Urinary bladder (tissue), 4 donors: ENCODE measurements around the gene USP9X. TPM values are rescaled to one million over a fixed set of nuclear protein-coding genes. Genes with fewer than 3 reads are reported as not detected.
"Not testable (repeated sequence)": the region's sequence is repeated elsewhere in the genome, so short reads cannot be mapped to it uniquely, and the experiment has no call there.

Experiments used
- DNase-seq: peaks from one replicate; pipeline ENCODE4 v3.0.0-alpha.2; 2015; ENCODE audit errors: extremely low spot score
- H3K27ac ChIP-seq: one replicate; pipeline ENCODE4 v1.5.1; 2013; ENCODE audit warnings: low read depth, mild to moderate bottlenecking, moderate library complexity
- H3K36me3 ChIP-seq: one replicate; pipeline ENCODE4 v1.6.1; 2013; ENCODE audit warnings: mild to moderate bottlenecking, moderate library complexity; ENCODE audit not compliant: insufficient read depth
- H3K4me1 ChIP-seq: one replicate; pipeline ENCODE4 v1.6.1; 2013; ENCODE audit warnings: mild to moderate bottlenecking, moderate library complexity; ENCODE audit not compliant: insufficient read depth
- H3K4me3 ChIP-seq: one replicate; pipeline ENCODE4 v1.5.1; 2013; ENCODE audit warnings: low read depth, low read length
- WGBS: extraction: QIAGEN DNeasy Blood & Tissue Kit; methylation state at CpG from one replicate; pipeline ENCODE4 v1.1.7; 2013; 5-methylcytosine and 5-hydroxymethylcytosine counted together
- polyA plus RNA-seq: library from polyadenylated mRNA; stranded (reverse); fragments of 200-250 nt; gene quantifications from one replicate; pipeline ENCODE4 v1.2.3, GENCODE V29; 2013
- total RNA-seq: library from RNA; depleted of rRNA; stranded (reverse); fragments of >200 nt; gene quantifications from one replicate; pipeline ENCODE4 v1.2.3, GENCODE V29; 2014
- donor health status: healthy with polysubstance abuse.
- donor health status: healthy.

Gene USP9X
- total and polyA plus RNA-seq, 2 donors, result 27.4 to 229 TPM

DNA sequence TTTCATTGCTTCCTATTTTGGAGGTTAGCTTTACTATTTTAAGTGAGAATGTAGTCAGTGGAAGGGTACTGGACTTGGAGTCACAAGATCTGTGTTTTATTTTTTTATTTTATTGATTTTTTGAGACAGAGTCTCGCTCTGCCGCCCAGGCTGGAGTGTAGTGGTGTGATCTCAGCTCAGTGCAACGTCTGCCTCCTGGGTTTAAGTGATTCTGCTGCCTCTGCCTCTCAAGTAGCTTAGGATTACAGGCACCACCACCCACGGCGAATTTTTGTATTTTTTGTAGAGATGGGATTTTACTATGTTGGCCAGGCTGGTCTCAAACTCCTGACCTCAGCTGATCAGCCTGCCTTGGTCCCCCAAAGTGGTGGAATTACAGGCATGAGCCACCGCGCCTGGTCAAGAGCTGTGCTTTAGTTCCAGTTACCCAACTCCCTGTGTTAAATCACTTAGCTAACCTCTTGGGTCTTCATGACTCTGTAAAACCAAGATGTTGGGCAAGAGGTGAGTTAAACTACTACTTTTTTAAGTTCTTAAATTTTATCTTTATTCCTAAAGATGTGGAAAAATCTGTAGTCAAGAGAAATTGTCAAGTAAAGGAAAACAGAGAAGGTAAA, 11.2 kb downstream of the USP9X start:
- Histone ChIP-seq H3K36me3 (no peaks in the 10 kb centered on the region), H3K4me1 (peaks cover 2% of the 10 kb centered on the region), H3K27ac (no peak overlapping the region), H3K4me3 (no peak overlapping the region)
- DNase-seq, result no peak
- whole genome bisulfite sequencing, result 65% methylated on average over 7 of the region's 7 CpGs

DNA sequence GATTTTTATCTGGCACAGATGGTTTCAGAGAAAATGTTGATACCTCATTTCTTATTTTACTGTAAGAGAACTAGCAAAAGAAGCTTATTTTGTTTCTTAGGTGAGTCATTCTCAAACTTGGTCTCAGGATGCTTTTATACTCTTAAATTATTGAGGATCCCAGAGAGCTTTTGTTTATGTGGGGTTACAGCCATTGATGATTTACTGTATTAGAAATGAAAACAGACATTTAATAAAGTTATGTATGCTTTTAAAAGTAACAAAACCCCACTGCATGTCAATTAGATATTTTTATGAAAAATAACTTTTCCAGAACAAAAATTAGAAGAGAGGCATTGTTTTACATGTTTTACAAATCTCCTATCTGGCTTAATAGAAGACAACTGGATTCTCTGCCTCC, 12.1 kb downstream of the USP9X start:
- Histone ChIP-seq H3K4me3 (no peak overlapping the region), H3K36me3 (no peaks in the 10 kb centered on the region), H3K4me1 (peaks cover 2% of the 10 kb centered on the region), H3K27ac (no peak overlapping the region)
- no peak for DNase-seq

DNA sequence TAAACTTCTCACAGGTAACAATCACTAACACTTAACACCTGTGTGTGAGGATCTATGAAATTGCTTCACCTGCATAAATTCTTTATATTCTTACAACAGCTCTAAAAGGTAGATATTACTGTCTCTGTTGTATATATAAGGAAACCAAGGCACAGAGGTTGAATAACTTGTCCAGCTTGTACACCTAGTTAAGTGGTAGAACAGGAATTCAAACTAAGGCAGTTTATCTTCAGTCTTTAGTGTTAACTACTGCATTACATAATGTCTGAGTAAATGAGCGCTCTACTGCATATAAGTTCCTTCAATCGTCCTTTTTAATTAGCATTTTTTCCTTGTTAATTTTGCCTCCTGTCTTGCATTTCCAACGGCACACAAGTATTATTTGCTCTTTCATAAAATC, 15.0 kb downstream of the USP9X start:
- 69% methylated on average over 3 of the region's 3 CpGs for WGBS
- H3K4me3 ChIP-seq, result no peak overlapping the region
- DNase-seq, result no peak
- peaks cover 2% of the 10 kb centered on the region for H3K4me1 ChIP-seq
- H3K27ac ChIP-seq, result no peak overlapping the region
- H3K36me3 ChIP-seq, result no peaks in the 10 kb centered on the region

DNA sequence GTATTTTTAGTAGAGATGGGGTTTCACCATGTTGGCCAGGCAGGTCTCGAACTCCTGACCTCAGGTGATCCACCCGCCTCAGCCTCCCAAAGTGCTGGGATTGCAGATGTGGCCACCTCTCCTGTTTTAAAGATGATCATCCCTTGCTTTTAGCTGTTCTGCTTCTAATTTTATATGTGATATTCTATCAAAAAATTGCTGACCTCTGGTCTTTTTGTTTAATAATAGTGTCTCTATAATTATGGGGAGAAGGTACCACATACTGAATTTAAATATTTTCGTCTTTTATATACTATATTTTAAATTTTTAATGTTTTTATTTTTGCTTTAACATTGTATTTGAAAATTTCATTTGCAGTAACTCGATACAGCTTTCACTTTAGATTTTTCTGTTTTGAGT, 15.6 kb downstream of the USP9X start:
- WGBS, result 97% methylated on average over 4 of the region's 4 CpGs

DNA sequence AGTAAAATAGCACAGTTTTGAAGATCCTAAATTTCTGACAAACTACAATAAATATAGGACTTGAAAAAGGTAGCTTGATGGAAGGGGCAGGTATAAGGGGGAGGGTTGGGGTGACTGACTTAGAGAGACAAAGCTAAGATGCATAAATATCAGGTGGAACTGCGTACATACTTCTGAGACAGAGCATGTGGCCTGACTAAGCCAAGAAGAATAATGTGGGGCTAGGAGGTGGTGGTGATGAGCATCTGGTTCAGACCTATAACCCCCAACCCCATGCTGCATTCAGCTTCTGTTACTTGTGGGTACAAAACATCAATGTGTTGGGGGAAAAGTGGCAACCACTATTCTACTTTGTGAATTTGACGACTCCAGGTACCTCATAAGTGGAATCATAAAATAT, 19.8 kb downstream of the USP9X start:
- no peaks in the 10 kb centered on the region for H3K36me3 ChIP-seq
- no peaks in the 10 kb centered on the region for H3K4me1 ChIP-seq
- DNase-seq, result no peak
- 80% methylated on average over 2 of the region's 2 CpGs for WGBS
- H3K4me3 ChIP-seq, result no peak overlapping the region
- no peak overlapping the region for H3K27ac ChIP-seq

More for the DNA sequence above, 15.6 kb downstream of the USP9X start:
- no peak for DNase-seq
- H3K27ac ChIP-seq, result no peak overlapping the region
- peaks cover 2% of the 10 kb centered on the region for H3K4me1 ChIP-seq
- no peaks in the 10 kb centered on the region for H3K36me3 ChIP-seq
- H3K4me3 ChIP-seq, result no peak overlapping the region

DNA sequence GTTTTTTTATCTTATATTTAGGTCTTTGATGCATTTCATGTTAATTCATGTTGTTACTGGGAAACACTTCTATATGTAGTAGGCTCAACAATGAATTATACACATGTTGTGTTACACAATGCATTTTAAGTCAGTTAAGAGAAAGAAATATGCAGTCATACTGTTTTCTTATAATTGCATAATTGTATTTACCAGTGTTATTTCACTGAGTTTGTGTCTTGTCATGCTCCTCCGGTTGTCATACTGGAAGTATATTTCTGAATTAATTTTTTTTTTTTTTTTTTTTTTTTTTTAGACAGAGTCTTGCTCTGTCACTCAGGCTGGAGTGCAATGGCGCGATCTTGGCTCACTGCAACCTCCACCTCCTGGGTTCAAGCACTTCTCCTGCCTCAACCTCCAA, 21.0 kb downstream of the USP9X start:
- not testable (repeated sequence) for H3K4me3 ChIP-seq, DNase-seq, H3K4me1 ChIP-seq, H3K27ac ChIP-seq, H3K36me3 ChIP-seq
- WGBS, result 89% methylated on average over 3 of the region's 3 CpGs

DNA sequence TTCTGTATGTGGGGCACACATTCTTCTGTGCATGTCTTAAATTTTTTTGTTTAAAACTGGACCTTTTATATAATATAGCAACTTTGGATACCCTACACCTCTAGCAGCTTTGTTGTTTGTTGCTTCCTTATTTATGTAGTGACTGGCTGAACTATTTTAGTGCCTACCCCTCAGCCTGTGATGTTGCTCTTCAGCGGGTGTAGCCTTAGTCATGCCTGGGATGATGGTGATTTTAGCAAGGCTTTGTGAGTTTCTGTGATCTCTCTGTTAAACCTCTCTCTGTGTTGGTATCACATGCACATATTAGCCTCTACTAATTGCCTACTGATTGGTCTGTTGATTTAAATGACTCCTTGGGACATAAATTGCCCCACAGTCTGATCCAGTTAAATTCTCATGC, 22.8 kb downstream of the USP9X start:
- Histone ChIP-seq H3K36me3 (no peaks in the 10 kb centered on the region), H3K4me3 (no peak overlapping the region), H3K27ac (no peak overlapping the region), H3K4me1 (no peaks in the 10 kb centered on the region)
- no peak for DNase-seq
- WGBS, result 50% methylated on average over 1 of the region's 1 CpG

DNA sequence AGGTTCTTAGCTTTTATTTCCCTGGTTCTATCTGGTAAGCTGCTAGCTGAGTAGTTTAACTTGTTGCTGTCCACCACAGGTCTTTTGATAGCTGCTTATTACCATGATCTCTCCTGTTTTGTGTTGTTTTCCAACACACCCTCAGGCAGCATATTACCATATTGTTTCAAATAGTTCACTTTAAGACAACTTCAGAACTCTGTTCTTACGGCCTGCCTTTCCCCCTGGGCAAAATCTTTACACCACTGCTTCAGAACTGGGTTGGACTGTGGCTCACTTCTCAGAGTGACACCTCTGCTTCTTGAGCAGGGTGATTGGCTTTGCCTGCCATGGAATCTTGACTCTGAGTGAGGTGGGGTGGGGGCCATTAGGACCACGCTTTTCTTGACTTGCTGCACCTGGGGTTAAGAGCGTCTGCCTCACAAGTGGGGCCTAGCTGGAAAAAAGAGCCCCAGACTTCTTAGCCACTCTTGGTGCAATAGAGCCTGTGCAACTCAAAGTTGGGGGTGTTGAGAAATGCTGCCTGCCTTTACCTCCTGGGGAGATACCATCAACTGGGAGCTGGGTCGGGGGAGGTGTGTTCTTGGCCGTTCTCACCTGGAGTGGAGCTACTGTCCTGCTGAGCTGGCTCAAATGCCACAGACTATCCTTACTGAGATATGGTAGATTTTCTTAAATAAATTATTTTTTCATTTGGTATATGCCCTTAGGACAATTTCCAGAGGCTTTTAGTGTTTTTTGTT, 23.4 kb downstream of the USP9X start:
- no peaks in the 10 kb centered on the region for H3K36me3 ChIP-seq
- no peak for DNase-seq
- H3K4me1 ChIP-seq, result no peaks in the 10 kb centered on the region
- 63% methylated on average over 5 of the region's 5 CpGs for WGBS
- H3K4me3 ChIP-seq, result no peak overlapping the region
- H3K27ac ChIP-seq, result no peak overlapping the region

DNA sequence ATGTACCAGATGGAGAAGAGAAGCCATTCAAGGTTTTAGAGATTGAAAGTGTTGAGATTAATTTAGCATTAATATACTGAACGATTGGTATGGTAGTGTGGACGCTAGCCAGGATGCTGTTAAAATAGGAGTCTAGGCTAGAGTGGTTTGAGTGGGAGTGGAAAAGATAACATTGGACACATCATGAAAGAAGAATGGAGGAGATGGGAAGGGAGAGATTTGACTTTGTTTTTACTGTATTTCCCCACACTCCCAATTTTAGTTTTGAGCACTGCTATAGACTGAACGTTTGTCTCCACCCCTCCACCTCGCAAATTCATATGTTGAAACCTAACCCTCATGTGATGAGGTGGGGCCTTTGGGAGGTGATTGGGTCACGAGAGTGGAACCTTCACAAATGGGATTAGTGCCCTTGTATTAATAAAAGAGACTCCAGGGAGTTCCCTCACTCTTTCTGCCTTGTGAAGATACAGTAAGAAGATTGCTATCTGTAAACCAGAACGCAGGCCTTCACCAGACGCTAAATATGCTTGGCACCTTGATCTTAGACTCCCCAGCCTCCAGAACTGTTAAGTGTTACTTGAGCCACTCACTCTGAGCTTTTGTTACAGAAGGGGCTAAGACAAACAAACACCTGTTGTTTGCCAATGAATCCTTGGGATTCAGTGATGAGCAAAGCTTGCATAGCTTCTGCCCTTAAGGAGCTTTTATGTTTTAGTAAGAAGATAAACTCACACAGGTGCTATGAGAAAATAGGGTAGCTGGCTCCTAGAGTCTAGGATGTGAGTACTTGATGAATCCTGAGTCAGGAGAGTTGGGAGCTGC, 25.8 kb downstream of the USP9X start:
- no peak overlapping the region for H3K27ac ChIP-seq
- 50% methylated on average over 7 of the region's 7 CpGs for WGBS

DNA sequence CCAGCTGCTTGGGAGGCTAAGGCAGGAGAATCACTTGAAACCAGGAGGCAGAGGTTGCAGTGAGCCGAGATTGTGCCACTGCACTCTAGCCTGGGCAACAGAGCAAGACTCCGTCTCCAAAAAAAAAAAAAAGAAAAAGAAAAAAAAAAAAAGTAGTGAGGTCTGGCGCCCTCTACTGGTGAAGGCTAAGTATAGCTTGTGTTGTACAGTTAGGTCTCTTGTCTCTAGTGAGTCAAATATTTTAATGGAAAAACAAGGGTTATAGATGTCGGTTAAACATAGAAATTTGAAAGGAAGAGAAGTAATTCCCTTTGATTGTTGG, 29.8 kb downstream of the USP9X start:
- not testable (repeated sequence) for H3K27ac ChIP-seq, H3K36me3 ChIP-seq, H3K4me3 ChIP-seq, H3K4me1 ChIP-seq, DNase-seq
- 4% methylated on average over 4 of the region's 4 CpGs for WGBS

More for the DNA sequence above, 25.8 kb downstream of the USP9X start:
- Histone ChIP-seq H3K4me1 (no peaks in the 10 kb centered on the region), H3K4me3 (no peak overlapping the region), H3K36me3 (no peaks in the 10 kb centered on the region)
- no peak for DNase-seq

DNA sequence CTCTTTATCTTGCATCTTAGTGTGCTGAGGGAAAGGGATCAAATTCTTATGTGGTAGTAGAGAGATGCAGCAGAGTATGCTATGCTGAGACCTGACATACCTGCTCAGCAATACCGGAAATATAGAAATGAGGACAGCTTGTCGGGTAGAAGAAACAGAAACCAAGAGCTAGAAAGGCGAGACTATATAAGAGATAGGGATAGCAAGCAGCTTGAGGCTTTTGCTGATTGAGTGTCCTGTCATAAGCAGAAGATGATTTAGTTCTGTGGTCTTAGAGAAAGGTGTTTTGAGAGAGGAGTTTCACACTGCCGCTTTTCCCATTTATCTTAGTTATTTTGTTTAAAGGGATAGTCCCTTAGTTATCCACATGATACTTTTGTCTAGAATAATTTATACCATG, 31.7 kb downstream of the USP9X start:
- Histone ChIP-seq H3K27ac (no peak overlapping the region), H3K4me3 (no peak overlapping the region), H3K4me1 (no peaks in the 10 kb centered on the region), H3K36me3 (no peaks in the 10 kb centered on the region)
- 20% methylated on average over 4 of the region's 4 CpGs for WGBS
- no peak for DNase-seq

DNA sequence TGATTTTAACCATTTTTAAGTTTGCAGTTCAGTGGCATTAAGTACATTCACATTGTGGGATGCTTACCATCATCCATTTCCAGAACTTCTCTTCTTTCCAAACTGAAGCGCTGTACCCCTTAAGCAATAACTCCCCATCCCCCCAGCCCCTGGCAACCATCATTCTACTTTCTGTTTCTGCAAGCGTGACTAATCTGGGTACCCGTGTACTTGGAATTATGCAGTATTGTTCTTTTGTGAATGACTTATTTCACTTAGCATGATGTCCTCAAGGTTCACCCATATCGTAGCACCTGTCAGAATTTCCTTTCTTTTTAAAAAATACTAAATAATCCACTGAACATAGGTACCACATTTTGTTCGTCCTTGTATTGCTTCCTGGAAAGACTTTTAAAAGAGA, 32.9 kb downstream of the USP9X start:
- no peaks in the 10 kb centered on the region for H3K36me3 ChIP-seq
- no peaks in the 10 kb centered on the region for H3K4me1 ChIP-seq
- no peak overlapping the region for H3K4me3 ChIP-seq
- no peak overlapping the region for H3K27ac ChIP-seq
- no peak for DNase-seq
- WGBS, result 74% methylated on average over 5 of the region's 5 CpGs

DNA sequence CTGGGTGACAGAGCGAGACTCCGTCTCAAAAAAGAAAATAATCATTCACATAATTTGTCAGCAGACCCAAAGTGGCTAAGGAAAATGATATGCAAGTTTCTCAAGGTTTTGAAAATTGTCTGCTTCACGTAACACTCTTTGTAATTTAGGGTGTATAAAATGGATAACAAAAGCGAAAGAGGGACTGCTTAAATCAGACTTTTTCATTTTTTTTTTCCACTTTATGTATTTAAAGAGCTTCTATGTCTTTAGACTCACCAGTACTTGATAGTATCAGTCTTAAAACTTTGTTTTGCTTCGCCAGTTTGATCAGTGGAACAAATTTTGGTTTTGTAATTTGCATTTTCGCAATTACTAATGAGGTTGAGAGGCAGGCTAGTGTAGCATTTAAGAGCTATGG, 34.6 kb downstream of the USP9X start:
- Histone ChIP-seq H3K27ac (no peak overlapping the region), H3K4me3 (no peak overlapping the region), H3K4me1 (no peaks in the 10 kb centered on the region), H3K36me3 (no peaks in the 10 kb centered on the region)
- no peak for DNase-seq
- WGBS, result 89% methylated on average over 6 of the region's 6 CpGs

DNA sequence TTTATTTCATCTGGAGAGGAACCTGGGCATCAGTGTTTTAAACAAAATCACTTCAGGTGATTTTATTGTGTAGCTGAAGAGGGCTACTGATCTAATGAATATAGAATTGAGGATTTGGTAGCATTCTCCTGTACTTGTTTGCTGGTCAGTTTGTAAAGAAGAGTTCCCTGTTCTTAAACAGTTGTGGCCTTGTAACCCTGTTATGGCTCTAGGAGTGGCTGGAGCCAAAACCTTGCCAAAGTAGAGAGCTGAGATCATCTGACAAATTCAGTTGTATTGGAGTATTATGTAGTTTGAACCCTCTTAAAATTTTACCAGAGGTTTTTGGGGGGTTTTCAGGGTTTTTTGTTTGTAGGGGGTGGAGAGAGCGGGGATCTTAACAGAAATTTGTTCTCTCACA, 36.5 kb downstream of the USP9X start:
- Histone ChIP-seq H3K27ac (no peak overlapping the region), H3K4me1 (no peaks in the 10 kb centered on the region), H3K4me3 (no peak overlapping the region), H3K36me3 (no peaks in the 10 kb centered on the region)
- no peak for DNase-seq
- 100% methylated on average over 1 of the region's 1 CpG for WGBS
